ENCODE data around the gene CARD9. TPM values are rescaled to one million over a fixed set of nuclear protein-coding genes. Genes with fewer than 3 reads are reported as not detected.

The CARD9 gene
- total RNA-seq, 4 donors from 2014 or later, result 2.4 to 4.2 (median 3.2) TPM

- H3K4me3 ChIP-seq (ENCODE audit: low read depth, poor library complexity, severe bottlenecking), result no peak overlapping the region
- TF ChIP-seq POLR2A (IDR thresholded peaks at IDR 0.05), result no peak
- no peak for TF ChIP-seq CTCF (IDR thresholded peaks at IDR 0.05)
- intact Hi-C loops (cut with DNase I; ENCODE audit: low total_unique reads), result no loop called here
- no peak for DNase-seq (ENCODE audit: low spot score in 2 of 2)
- WGBS, 2 donors, result 86% methylated on average over 10 to 20 of the region's 24 CpGs
Observed at GRCh38 chr9:136349546-136349945, 23.9 kb downstream of the CARD9 start.

DNA sequence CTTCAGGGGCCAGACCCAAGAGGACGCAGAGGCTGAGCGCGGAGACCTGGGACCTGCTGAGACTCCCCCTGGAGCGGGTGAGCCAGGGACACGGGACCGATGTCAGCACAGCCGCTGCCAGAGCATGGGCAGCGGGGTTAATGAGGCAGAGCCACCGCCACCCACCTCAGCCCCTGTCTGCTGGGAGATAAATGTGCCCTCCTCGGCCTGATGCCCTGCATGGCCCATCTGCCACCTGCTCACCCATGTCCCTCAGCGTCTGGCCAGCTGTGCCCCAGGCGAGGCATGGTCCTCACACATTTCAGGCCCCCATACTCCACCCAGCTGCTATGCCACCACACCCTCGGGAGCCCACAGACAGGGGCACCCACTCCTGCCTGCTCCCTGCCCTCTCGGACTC is 24.8 kb downstream of the CARD9 start:
- DNase-seq (ENCODE audit: low spot score in 2 of 2), result no peak
- WGBS, 2 donors, result 86 to 90% methylated on average over 14 of the region's 14 CpGs
- TF ChIP-seq POLR2A (IDR thresholded peaks at IDR 0.05) (no peak), CTCF (IDR thresholded peaks at IDR 0.05) (no peak)
- intact Hi-C loops (cut with DNase I; ENCODE audit: low total_unique reads), result no loop called here
- H3K4me3 ChIP-seq (ENCODE audit: low read depth, poor library complexity, severe bottlenecking), result no peak overlapping the region

GRCh38 chr9:136347472-136348256 is 25.8 kb downstream of the CARD9 start:
- WGBS, 2 donors, result 53 to 56% methylated on average over 30 to 34 of the region's 34 CpGs
- intact Hi-C loops (cut with DNase I; ENCODE audit: low total_unique reads), result no loop called here
- TF ChIP-seq POLR2A (IDR thresholded peaks at IDR 0.05), result no peak
- TF ChIP-seq CTCF (IDR thresholded peaks at IDR 0.05), result no peak
- no peak for DNase-seq (ENCODE audit: low spot score in 2 of 2)
- no peak overlapping the region for H3K4me3 ChIP-seq (ENCODE audit: low read depth, poor library complexity, severe bottlenecking)

- 65 to 75% methylated on average over 10 to 18 of the region's 20 CpGs for WGBS, 2 donors
- no peak for DNase-seq (ENCODE audit: low spot score in 2 of 2)
- intact Hi-C loops (cut with DNase I; ENCODE audit: low total_unique reads), result no loop called here
- no peak for TF ChIP-seq CTCF (IDR thresholded peaks at IDR 0.05)
- no peak overlapping the region for H3K4me3 ChIP-seq (ENCODE audit: low read depth, poor library complexity, severe bottlenecking)
Observed at GRCh38 chr9:136346927-136347465, 26.5 kb downstream of the CARD9 start.

DNA sequence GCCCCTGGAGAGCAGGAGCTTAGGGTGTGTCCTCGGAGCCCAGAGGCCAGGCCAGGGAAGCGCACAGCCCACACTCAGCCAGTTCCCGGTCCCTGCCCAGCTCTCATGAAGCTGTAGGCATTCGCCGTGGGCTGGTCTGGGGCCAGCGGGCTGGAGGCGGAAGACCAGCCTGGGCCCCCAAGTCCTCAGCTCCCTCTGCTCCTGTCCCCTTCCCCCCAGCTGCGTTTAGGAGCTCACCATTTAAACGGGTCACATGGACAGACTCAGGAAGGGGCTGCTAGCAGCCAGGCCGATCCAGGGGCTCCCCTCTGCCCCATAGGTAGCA is 27.4 kb downstream of the CARD9 start:
- DNase-seq (ENCODE audit: low spot score in 2 of 2), result no peak
- WGBS, 2 donors, result 41 to 42% methylated on average over 7 to 10 of the region's 10 CpGs
- TF ChIP-seq POLR2A (IDR thresholded peaks at IDR 0.05) (no peak), CTCF (IDR thresholded peaks at IDR 0.05) (no peak)
- no peak overlapping the region for H3K4me3 ChIP-seq (ENCODE audit: low read depth, poor library complexity, severe bottlenecking)
- intact Hi-C loops (cut with DNase I; ENCODE audit: low total_unique reads), result no loop called here
